ENCODE measurements around the gene DDX27. TPM values are rescaled to one million over a fixed set of nuclear protein-coding genes. Genes with fewer than 3 reads are reported as not detected.

Gene DDX27
- total and polyA plus RNA-seq, 2 of the 13 experiments (the other 11 are each of a cell fraction or from before 2014, with no cell fraction given): 42.6 to 72.8 TPM

DNA sequence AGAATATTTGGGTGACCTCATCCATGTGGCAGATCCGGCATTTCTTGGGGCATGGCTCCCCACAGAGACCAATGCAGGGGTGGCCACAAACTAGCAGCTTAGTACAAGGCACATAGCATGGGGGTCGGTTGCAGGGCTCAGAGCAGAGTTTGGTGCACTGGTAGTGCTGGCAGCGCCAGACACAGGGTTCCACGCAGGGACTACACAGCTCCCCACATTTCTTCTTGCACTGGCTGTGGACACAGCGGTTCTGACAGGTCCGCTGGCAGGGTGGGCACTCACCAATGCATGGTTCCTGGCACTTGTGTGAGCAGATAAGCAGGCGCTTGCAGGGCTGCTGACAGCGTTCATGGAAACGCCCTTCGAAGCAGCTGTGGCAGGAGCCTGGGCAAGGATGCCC is 29.1 kb downstream of the DDX27 start (continued):
- TF ChIP-seq MNT (IDR thresholded peaks at IDR 0.05) (no peak), BRD4 (CRISPR knock-in tag; IDR thresholded peaks at IDR 0.05) (no peak), ELK4 (CRISPR knock-in tag; IDR thresholded peaks at IDR 0.05; ENCODE audit: borderline replicate concordance) (no peak), HNRNPH1 (optimal IDR thresholded peaks at IDR 0.05; ENCODE audit: low read depth, low read length) (no peak), POLR2G (IDR thresholded peaks at IDR 0.05; ENCODE audit: low read depth, low read length) (0 out of 2 replicates have a peak, but pooled peaks have one; percentile 18), ZNF281 (CRISPR knock-in tag; IDR thresholded peaks at IDR 0.05; ENCODE audit: borderline replicate concordance) (no peak), ZNF598 (CRISPR knock-in tag; IDR thresholded peaks at IDR 0.05; ENCODE audit: borderline replicate concordance) (no peak), TP53 (CRISPR knock-in tag; conservative IDR thresholded peaks at IDR 0.05) (no peak), JUN (CRISPR knock-in tag; IDR thresholded peaks at IDR 0.05) (no peak), FOSL1 (CRISPR knock-in tag; IDR thresholded peaks at IDR 0.05; ENCODE audit: borderline replicate concordance) (no peak), RXRB (CRISPR knock-in tag; IDR thresholded peaks at IDR 0.05; ENCODE audit: borderline replicate concordance) (no peak), PREB (CRISPR knock-in tag; IDR thresholded peaks at IDR 0.05) (no peak), AGO2 (optimal IDR thresholded peaks at IDR 0.05; ENCODE audit: low read depth, low read length) (peak; percentile 88), SOX13 (IDR thresholded peaks at IDR 0.05) (no peak), SOX13 (CRISPR knock-in tag; conservative IDR thresholded peaks at IDR 0.05 in 1 of 2, IDR thresholded peaks at IDR 0.05 in 1 of 2) (no peak), ZNF280B (CRISPR knock-in tag; IDR thresholded peaks at IDR 0.05; ENCODE audit: borderline replicate concordance) (0 out of 2 replicates have a peak, but pooled peaks have one; percentile 25)
- TF ChIP-seq, protein P1, sequence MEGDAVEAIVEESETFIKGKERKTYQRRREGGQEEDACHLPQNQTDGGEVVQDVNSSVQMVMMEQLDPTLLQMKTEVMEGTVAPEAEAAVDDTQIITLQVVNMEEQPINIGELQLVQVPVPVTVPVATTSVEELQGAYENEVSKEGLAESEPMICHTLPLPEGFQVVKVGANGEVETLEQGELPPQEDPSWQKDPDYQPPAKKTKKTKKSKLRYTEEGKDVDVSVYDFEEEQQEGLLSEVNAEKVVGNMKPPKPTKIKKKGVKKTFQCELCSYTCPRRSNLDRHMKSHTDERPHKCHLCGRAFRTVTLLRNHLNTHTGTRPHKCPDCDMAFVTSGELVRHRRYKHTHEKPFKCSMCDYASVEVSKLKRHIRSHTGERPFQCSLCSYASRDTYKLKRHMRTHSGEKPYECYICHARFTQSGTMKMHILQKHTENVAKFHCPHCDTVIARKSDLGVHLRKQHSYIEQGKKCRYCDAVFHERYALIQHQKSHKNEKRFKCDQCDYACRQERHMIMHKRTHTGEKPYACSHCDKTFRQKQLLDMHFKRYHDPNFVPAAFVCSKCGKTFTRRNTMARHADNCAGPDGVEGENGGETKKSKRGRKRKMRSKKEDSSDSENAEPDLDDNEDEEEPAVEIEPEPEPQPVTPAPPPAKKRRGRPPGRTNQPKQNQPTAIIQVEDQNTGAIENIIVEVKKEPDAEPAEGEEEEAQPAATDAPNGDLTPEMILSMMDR (CRISPR knock-in tag; IDR thresholded peaks at IDR 0.05): no peak
